GM12874 (cell line): ENCODE results near the gene GPR15LG.

Experiments used
- TF ChIP-seq, protein P1 (sequence below): IDR thresholded peaks from 2 replicates; pipeline ENCODE4 v1.5.1; 2011; ENCODE audit warnings: low read depth, mild to moderate bottlenecking, control low read depth, low read length, moderate library complexity; ENCODE audit not compliant: insufficient read depth

The GPR15LG gene

DNA sequence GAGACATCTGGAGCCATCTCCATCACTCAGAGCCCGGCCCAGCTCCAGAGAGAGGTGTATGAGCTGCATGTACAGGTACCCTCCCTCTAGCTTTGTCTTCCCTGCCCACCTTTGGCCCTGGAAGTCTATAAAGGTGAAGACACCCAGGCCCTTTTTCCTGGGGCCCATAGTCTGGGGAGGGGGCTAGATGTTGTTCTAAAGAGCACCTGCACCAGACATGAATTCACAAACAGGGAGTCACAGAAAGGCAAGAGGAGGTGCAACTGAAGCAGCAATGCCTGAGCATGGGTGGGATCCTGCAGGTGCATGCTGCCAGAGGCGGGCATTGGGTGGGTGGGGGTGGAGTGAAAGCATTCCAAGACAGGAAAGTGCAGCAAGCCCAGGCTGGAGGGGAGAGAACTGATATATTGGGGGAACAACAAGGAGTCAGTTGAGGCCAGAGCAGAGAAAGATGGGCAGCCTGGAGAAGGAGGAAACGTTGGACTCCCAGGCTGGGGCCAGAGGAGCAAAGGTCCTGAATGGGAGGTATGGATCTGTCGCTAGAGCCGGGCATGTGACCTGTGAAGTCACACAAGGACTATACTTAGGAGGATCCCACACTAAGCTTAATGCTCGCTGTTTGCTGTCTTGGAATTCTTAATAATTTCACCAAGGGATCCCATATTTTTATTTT, 32.4 kb downstream of the GPR15LG start:
- TF ChIP-seq, protein P1, sequence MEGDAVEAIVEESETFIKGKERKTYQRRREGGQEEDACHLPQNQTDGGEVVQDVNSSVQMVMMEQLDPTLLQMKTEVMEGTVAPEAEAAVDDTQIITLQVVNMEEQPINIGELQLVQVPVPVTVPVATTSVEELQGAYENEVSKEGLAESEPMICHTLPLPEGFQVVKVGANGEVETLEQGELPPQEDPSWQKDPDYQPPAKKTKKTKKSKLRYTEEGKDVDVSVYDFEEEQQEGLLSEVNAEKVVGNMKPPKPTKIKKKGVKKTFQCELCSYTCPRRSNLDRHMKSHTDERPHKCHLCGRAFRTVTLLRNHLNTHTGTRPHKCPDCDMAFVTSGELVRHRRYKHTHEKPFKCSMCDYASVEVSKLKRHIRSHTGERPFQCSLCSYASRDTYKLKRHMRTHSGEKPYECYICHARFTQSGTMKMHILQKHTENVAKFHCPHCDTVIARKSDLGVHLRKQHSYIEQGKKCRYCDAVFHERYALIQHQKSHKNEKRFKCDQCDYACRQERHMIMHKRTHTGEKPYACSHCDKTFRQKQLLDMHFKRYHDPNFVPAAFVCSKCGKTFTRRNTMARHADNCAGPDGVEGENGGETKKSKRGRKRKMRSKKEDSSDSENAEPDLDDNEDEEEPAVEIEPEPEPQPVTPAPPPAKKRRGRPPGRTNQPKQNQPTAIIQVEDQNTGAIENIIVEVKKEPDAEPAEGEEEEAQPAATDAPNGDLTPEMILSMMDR = no peak

DNA sequence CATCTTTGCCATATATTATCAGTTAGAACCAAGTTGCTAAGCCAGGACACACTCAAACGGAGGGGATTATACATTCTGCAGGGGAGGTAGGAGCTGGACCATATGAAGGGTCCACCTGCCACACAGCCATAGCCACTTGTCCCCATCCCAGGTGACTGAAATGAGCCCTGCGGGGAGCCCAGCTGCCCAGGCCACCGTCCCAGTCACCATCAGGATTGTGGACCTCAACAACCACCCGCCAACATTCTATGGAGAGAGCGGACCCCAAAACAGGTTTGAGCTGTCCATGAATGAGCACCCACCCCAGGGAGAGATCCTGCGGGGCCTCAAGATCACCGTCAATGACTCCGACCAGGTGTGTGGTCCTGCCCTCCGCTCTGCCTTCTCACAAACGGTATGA, 34.4 kb downstream of the GPR15LG start:
- TF ChIP-seq, protein P1 = no peak

DNA sequence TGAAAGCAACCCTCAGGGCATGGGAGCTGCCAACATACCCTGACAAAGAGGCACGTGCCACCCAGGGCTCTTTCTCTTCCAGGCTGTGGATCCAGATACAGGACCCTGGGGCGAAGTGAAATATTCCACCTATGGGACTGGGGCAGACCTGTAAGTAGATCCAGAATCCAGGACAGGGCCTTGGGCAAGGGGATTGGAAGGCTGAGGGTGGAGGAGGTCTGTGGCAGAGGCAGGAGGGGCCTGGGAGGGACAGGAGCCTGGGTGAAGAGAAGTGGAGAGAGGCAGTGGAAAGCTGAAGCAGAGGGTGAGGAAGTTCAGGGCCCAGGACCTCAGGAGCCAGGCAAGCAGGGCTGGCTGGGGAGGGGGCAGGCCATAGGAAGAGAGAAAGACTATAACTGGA, 38.0 kb downstream of the GPR15LG start:
- TF ChIP-seq, protein P1 = no peak

DNA sequence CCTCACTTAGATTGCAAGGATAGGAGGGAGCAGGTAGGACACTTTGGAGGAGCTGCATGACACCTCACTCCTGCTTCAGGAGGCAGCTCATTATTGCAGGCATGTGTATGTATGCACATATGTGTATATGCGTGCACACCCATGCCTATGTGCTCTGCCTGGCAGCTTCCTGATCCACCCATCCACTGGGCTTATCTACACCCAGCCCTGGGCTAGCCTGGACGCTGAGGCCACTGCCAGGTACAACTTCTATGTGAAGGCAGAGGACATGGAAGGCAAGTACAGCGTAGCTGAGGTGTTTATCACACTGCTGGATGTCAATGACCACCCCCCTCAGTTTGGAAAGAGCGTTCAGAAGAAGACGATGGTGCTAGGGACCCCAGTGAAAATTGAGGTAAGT, 38.4 kb downstream of the GPR15LG start:
- TF ChIP-seq, protein P1 = no peak

DNA sequence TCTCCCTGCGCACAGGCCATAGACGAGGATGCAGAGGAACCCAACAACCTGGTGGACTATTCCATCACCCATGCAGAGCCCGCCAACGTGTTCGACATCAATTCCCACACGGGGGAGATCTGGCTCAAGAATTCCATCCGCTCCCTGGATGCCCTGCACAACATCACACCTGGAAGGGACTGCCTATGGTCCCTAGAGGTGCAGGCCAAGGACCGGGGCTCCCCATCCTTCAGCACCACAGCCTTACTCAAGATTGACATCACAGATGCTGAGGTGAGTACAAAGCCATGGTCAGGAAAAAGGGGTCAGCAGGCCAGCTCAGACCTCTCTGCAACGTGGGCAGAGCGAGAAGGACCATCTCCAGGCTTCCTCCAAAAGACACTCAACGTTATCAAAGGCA, 39.5 kb downstream of the GPR15LG start:
- TF ChIP-seq, protein P1 = no peak

DNA sequence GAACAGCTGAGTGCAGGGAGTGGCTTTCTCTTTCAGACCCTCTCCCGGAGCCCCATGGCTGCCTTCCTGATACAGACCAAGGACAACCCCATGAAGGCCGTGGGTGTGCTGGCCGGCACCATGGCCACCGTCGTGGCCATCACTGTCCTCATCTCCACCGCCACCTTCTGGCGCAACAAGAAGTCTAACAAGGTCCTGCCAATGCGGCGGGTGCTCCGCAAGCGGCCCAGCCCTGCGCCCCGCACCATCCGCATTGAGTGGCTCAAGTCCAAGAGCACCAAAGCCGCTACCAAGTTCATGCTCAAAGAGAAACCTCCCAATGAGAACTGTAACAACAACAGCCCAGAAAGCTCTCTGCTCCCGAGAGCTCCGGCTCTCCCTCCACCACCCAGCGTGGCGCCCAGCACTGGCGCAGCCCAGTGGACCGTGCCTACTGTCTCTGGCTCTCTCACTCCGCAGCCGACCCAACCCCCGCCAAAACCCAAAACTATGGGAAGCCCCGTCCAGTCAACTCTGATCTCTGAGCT, 40.5 kb downstream of the GPR15LG start:
- TF ChIP-seq, protein P1 = no peak

DNA sequence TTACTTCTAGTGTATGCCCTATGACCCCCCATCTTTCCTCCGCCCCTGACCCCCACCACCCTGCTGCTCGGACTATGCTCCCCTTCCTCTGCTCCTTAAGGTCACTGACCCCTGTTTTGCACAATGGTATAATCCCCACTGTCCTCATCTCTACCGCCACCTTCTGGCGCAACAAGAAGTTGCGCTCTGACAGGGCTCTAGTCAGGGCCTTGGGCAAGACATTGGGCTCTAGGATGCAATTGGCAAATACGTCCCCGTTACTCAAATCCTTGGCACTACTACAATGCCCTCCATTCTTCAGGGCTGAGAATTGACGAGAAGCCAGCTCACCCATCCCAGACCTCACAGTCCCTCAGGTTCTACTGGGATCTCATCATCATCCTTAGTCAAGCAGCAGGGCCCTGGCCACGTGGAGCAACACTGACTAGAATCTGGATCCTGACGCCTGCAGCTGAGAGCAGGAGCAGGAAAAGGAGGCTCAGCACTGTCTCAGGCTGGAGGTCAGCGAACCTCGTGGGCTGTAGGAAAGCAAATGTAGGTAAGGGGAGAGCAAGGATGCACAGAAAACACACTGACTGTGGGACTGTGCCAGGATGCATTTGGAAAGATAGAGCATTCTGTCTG, 41.1 kb downstream of the GPR15LG start:
- TF ChIP-seq, protein P1 = peak; percentile 76
